Caco-2 (cell line): ENCODE results near the gene DDX39B. TPM values are rescaled to one million over a fixed set of nuclear protein-coding genes. Genes with fewer than 3 reads are reported as not detected.

Experiments
- BruUV-seq: library from RNA; stranded (reverse); fragments of 400-500 nt; replicated peaks from 2 replicates; lab custom pipeline; 2021; lab: Mats Ljungman, UMichigan
- CTCF ChIA-PET: fragments of 300-600 bp; sonication (Branson Sonifier 250); formaldehyde crosslinking; loops from one replicate; lab custom pipeline; 2022; ENCODE audit warnings: antibody characterized with exemption; lab: Charles Lee
- POLR2A ChIA-PET: fragments of 300-600 bp; sonication (Branson Sonifier 250); formaldehyde crosslinking; loops from one replicate; lab custom pipeline; 2022; ENCODE audit warnings: antibody characterized with exemption; lab: Charles Lee
- DNase-seq, 2 experiments: peaks; one replicate each; pipeline versions ENCODE4 v3.0.0 to v3.0.0-alpha.2; 2020 to 2022
- H3K27me3 ChIP-seq: replicated peaks from 2 replicates; pipeline ENCODE4 v1.6.0; 2011; ENCODE audit warnings: low read length; ENCODE audit not compliant: control insufficient read depth, insufficient read depth
- H3K36me3 ChIP-seq: 2 replicates; pipeline ENCODE4 v1.5.1; 2011; ENCODE audit warnings: low read length; ENCODE audit not compliant: control insufficient read depth, insufficient read depth
- H3K4me1 ChIP-seq: fragments of 250-450 bp; sonication (Bioruptor Pico); 2 replicates; pipeline ENCODE4 v1.5.1; 2020; ENCODE audit warnings: mild to moderate bottlenecking
- H3K4me3 ChIP-seq: 2 replicates; pipeline ENCODE4 v1.5.1; 2011; ENCODE audit warnings: low read depth, mild to moderate bottlenecking, control low read depth, low read length
- H3K9me3 ChIP-seq: fragments of 250-450 bp; sonication (Bioruptor Pico); 2 replicates; pipeline ENCODE4 v1.5.1; 2020; ENCODE audit warnings: mild to moderate bottlenecking, moderate library complexity
- H3K27ac Mint-ChIP-seq: one replicate; pipeline ENCODE4 v1.8.0; 2022; ENCODE audit warnings: mixed read lengths; ENCODE audit not compliant: unreplicated experiment
- H3K27me3 Mint-ChIP-seq: one replicate; pipeline ENCODE4 v1.8.0; 2022; ENCODE audit warnings: mixed read lengths; ENCODE audit not compliant: insufficient read depth, unreplicated experiment
- H3K36me3 Mint-ChIP-seq: one replicate; pipeline ENCODE4 v1.8.0; 2022; ENCODE audit warnings: mild to moderate bottlenecking, mixed read lengths; ENCODE audit not compliant: insufficient read depth, unreplicated experiment
- H3K4me1 Mint-ChIP-seq: one replicate; pipeline ENCODE4 v1.8.0; 2022; ENCODE audit warnings: low read depth, mixed read lengths; ENCODE audit not compliant: unreplicated experiment
- H3K4me3 Mint-ChIP-seq: one replicate; pipeline ENCODE4 v1.8.0; 2022; ENCODE audit warnings: mild to moderate bottlenecking, moderate library complexity, mixed read lengths; ENCODE audit not compliant: unreplicated experiment
- H3K9me3 Mint-ChIP-seq: one replicate; pipeline ENCODE4 v1.8.0; 2022; ENCODE audit warnings: mixed read lengths; ENCODE audit not compliant: unreplicated experiment
- intact Hi-C: fragments of 100-400 bp; cut with micrococcal nuclease; formaldehyde crosslinking; loops from one replicate; pipeline ENCODE4 v1.10.0; 2022; ENCODE audit not compliant: unreplicated experiment
- total RNA-seq: library from RNA; stranded (reverse); gene quantifications from 2 replicates; pipeline ENCODE4 v1.2.3, GENCODE V29; 2022
- TF ChIP-seq, protein P1 (sequence below), 2 experiments: fragments of 200-600 bp in 1 of 2; IDR thresholded peaks; 1 replicate in 1 of 2; 2 replicates in 1 of 2; pipeline versions ENCODE4 v1.5.1 to v1.8.0; 2011 to 2022; ENCODE audit warnings: antibody characterized with exemption in 1 of 2, control low read depth in 1 of 2, inconsistent platforms in 1 of 2, low read depth in 1 of 2, low read length in 1 of 2, mild to moderate bottlenecking in 1 of 2, moderate library complexity in 1 of 2; ENCODE audit not compliant: insufficient read depth in 1 of 2, severe bottlenecking in 1 of 2, unreplicated experiment in 1 of 2

The DDX39B gene
- total RNA-seq, 1 experiment from 2014 or later, result 416 TPM

DNA sequence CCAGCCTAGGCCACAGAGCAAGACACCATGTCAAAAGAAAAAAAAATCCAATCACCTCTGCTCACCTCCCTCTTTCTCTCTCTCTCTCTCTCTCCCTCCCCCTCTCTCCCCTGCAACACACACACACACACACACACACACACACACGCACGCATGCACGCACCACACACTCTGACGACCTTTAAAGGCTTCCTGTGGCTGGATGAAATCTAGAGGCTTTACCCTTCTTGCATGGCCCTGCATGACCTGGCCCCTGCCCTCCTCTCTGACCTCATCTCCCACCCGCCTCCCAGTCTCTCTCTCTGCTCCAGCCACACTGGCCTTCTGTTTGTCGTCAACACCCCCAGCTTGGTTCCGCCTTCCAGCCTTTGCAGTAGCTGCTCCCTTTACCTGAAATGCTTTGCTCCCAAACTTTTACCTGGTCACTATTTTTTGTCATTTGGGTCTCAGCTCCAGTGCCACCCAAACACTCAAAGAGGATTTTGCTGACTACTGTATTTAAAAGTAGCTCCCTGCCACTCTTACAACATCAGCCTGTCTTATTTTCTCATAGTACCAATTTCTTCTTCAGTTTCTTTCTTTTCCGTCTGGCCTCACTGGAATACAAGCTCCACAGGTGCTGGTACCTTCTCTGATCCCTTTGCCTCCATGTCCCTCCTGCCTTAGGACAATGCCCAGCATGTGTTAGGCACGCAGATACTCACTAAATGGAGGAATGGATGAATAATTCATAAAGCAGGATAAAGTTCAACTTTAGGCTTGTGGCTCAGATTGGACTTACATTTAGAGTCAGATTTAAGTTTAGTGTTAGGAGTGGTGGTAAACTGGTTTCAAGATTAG, 25.9 kb upstream of the DDX39B start:
- H3K27ac Mint-ChIP-seq, result no peak overlapping the region
- POLR2A ChIA-PET, result no interaction called here
- BruUV-seq, result no TSS peak

DNA sequence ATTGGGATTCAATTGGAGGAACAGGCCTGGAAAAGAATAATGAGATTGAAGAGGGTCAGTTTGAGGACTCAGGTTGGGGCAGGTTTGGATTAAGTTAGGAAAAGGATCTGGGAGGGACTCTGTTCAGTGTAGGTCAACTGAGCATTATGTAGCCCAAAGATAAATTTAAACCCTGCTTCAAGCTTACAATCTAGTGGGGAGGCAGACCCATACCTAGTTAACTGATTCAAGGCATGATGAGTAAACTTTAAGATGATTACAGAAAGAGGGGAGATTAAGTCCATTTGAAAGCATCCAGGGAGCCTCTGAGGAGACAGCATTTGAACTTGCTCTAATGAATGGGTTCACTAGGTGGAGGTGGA, 18.9 kb upstream of the DDX39B start:
- H3K9me3 Mint-ChIP-seq, result no peaks in the 10 kb centered on the region
- H3K36me3 Mint-ChIP-seq, result peaks cover 20% of the 10 kb centered on the region
- ChIA-PET CTCF (no interaction called here), POLR2A (no interaction called here)
- H3K27me3 Mint-ChIP-seq, result no peaks in the 10 kb centered on the region
- BruUV-seq, result no TSS peak
- no peaks in the 10 kb centered on the region for H3K4me1 Mint-ChIP-seq
- H3K4me3 ChIP-seq, result no peak overlapping the region
- peak overlapping the region; percentile 28 for H3K27ac Mint-ChIP-seq
- DNase-seq, result no peak
- no peaks in the 10 kb centered on the region for H3K27me3 ChIP-seq
- no peaks in the 10 kb centered on the region for H3K9me3 ChIP-seq
- peaks cover 4% of the 10 kb centered on the region; the same call in 1 of the 2 replicates for H3K4me1 ChIP-seq
- no peaks in the 10 kb centered on the region; the same call in 1 of the 2 replicates for H3K36me3 ChIP-seq
- intact Hi-C loops, result no loop called here
- TF ChIP-seq, protein P1, sequence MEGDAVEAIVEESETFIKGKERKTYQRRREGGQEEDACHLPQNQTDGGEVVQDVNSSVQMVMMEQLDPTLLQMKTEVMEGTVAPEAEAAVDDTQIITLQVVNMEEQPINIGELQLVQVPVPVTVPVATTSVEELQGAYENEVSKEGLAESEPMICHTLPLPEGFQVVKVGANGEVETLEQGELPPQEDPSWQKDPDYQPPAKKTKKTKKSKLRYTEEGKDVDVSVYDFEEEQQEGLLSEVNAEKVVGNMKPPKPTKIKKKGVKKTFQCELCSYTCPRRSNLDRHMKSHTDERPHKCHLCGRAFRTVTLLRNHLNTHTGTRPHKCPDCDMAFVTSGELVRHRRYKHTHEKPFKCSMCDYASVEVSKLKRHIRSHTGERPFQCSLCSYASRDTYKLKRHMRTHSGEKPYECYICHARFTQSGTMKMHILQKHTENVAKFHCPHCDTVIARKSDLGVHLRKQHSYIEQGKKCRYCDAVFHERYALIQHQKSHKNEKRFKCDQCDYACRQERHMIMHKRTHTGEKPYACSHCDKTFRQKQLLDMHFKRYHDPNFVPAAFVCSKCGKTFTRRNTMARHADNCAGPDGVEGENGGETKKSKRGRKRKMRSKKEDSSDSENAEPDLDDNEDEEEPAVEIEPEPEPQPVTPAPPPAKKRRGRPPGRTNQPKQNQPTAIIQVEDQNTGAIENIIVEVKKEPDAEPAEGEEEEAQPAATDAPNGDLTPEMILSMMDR (IDR thresholded peaks at IDR 0.05; ENCODE audit: insufficient read depth in 1 of 2, low read depth in 1 of 2, low read length in 1 of 2, severe bottlenecking in 1 of 2, unreplicated experiment in 1 of 2), result no peak
- H3K4me3 Mint-ChIP-seq, result no peak overlapping the region

More for the DNA sequence above, 25.9 kb upstream of the DDX39B start:
- Histone ChIP-seq H3K9me3 (no peaks in the 10 kb centered on the region), H3K4me3 (no peak overlapping the region), H3K36me3 (no peaks in the 10 kb centered on the region), H3K27me3 (no peaks in the 10 kb centered on the region), H3K4me1 (no peaks in the 10 kb centered on the region)
- peaks cover 5% of the 10 kb centered on the region for H3K4me1 Mint-ChIP-seq
- no peaks in the 10 kb centered on the region for H3K9me3 Mint-ChIP-seq
- H3K36me3 Mint-ChIP-seq, result no peaks in the 10 kb centered on the region
- H3K27me3 Mint-ChIP-seq, result peaks cover 3% of the 10 kb centered on the region
- CTCF ChIA-PET, result interaction anchor here (1.2 kb wide), 1 partner anchor 30 kb away, joined by 3 read pairs; no protein-coding TSS in a partner anchor
- TF ChIP-seq, protein P1 (IDR thresholded peaks at IDR 0.05; ENCODE audit: insufficient read depth in 1 of 2, low read depth in 1 of 2, low read length in 1 of 2, severe bottlenecking in 1 of 2, unreplicated experiment in 1 of 2), result no peak
- H3K4me3 Mint-ChIP-seq, result no peak overlapping the region
- no peak for DNase-seq
- intact Hi-C loops, result no loop called here

DNA sequence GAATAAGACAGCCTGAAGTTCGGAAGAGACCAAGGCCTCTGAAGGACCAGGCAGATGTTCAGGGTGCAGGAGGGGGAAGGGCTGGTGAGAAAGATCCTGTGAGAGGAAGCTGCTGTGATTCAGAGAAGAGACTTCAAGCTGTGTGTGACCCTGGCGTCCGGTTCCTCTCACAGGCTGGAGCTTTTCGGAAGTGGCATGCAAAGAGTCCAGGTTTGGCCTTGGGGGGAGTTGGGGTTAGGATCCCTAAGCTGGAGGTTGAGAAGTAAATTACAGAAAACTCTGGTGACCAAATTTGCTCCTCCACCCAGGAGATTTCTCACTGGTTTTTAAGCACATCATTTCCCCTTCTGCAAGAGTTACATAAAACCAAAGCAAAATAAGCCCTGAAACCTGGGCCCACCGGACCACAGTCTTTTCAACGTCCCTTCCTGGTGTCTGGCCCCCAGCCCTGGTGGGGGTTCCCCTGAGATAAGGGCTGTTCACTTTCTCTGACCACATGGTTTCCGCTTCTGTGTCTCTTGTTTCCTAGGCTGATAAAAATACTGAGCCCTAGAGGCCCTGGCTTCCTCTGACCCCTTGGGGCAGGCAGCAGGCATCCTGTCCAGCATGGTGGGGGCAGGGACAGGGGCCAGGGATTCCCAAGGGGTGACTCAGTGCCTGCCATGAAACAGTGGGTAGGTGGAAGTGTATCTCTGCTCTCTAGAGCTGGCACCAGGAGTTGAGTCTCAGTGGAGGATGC, 18.3 kb upstream of the DDX39B start:
- Histone ChIP-seq H3K36me3 (no peaks in the 10 kb centered on the region; the same call in 1 of the 2 replicates), H3K4me1 (peaks cover 4% of the 10 kb centered on the region; the same call in 1 of the 2 replicates), H3K4me3 (no peak overlapping the region), H3K9me3 (no peaks in the 10 kb centered on the region), H3K27me3 (no peaks in the 10 kb centered on the region)
- no TSS peak for BruUV-seq
- no peaks in the 10 kb centered on the region for H3K27me3 Mint-ChIP-seq
- H3K36me3 Mint-ChIP-seq, result peaks cover 20% of the 10 kb centered on the region
- CTCF ChIA-PET, result no interaction called here
- H3K4me1 Mint-ChIP-seq, result no peaks in the 10 kb centered on the region
- intact Hi-C loops, result no loop called here
- H3K27ac Mint-ChIP-seq, result peak overlapping the region; percentile 43
- TF ChIP-seq, protein P1 (IDR thresholded peaks at IDR 0.05; ENCODE audit: insufficient read depth in 1 of 2, low read depth in 1 of 2, low read length in 1 of 2, severe bottlenecking in 1 of 2, unreplicated experiment in 1 of 2), result no peak
- POLR2A ChIA-PET, result no interaction called here
- H3K4me3 Mint-ChIP-seq, result no peak overlapping the region
- peak in 1 of 2 experiments; percentile 22 for DNase-seq
- H3K9me3 Mint-ChIP-seq, result no peaks in the 10 kb centered on the region
